OCI-LY1 (cell line): ENCODE results near the gene MBD5.

Experiments
- H2AFZ ChIP-seq: fragments of 200-600 bp; sonication (generic), shearing (Covaris generic); 2 replicates; pipeline ENCODE4 v1.6.0; 2014; ENCODE audit warnings: antibody characterized with exemption, mild to moderate bottlenecking, low read length
- H3F3A ChIP-seq: fragments of 200-600 bp; sonication (generic), shearing (Covaris generic); 2 replicates; pipeline ENCODE4 v1.6.0; 2014; ENCODE audit warnings: mild to moderate bottlenecking, antibody characterized with exemption, low read length, moderate library complexity; ENCODE audit not compliant: insufficient read depth
- H3K27ac ChIP-seq: fragments of 200-600 bp; sonication (generic); 2 replicates; pipeline ENCODE4 v1.5.1; 2014; ENCODE audit warnings: low read length, mixed run types, mild to moderate bottlenecking, low read depth; ENCODE audit not compliant: poor library complexity, severe bottlenecking
- H3K27me3 ChIP-seq: fragments of 200-600 bp; sonication (generic); 2 replicates; pipeline ENCODE4 v1.6.0; 2014; ENCODE audit warnings: antibody characterized with exemption, mild to moderate bottlenecking, low read length, moderate library complexity; ENCODE audit not compliant: insufficient read depth
- H3K36me3 ChIP-seq: fragments of 200-600 bp; sonication (generic); 2 replicates; pipeline ENCODE4 v1.6.1; 2014; ENCODE audit warnings: mild to moderate bottlenecking, antibody characterized with exemption, low read length, moderate library complexity, mixed read lengths; ENCODE audit not compliant: insufficient read depth
- H3K4me1 ChIP-seq: fragments of 200-600 bp; sonication (generic); 2 replicates; pipeline ENCODE4 v1.5.1; 2014; ENCODE audit warnings: mild to moderate bottlenecking, low read length, moderate library complexity; ENCODE audit not compliant: insufficient read depth, severe bottlenecking
- H3K4me2 ChIP-seq: fragments of 200-600 bp; sonication (generic), shearing (Covaris generic); 2 replicates; pipeline ENCODE4 v1.6.1; 2014; ENCODE audit warnings: low read length
- H3K4me3 ChIP-seq: fragments of 200-600 bp; sonication (generic); 2 replicates; pipeline ENCODE4 v1.5.1; 2014; ENCODE audit warnings: low read length, low read depth, mild to moderate bottlenecking, mixed read lengths; ENCODE audit not compliant: poor library complexity, severe bottlenecking
- H3K79me2 ChIP-seq: fragments of 200-600 bp; shearing (Covaris generic); 2 replicates; pipeline ENCODE4 v1.6.1; 2016; ENCODE audit warnings: mixed run types, low read length, mixed read lengths; ENCODE audit not compliant: insufficient read depth
- H3K9ac ChIP-seq: fragments of 200-600 bp; sonication (generic), shearing (Covaris generic); 2 replicates; pipeline ENCODE4 v1.6.1; 2014; ENCODE audit warnings: mild to moderate bottlenecking, low read length, mixed read lengths
- H3K9me2 ChIP-seq: fragments of 200-600 bp; sonication (generic), shearing (Covaris generic); 2 replicates; pipeline ENCODE4 v1.6.1; 2014; ENCODE audit warnings: low read depth, mild to moderate bottlenecking, low read length, mixed read lengths
- H3K9me3 ChIP-seq: fragments of 200-600 bp; shearing (Covaris generic); 2 replicates; pipeline ENCODE4 v1.6.1; 2014; ENCODE audit warnings: low read length, mixed read lengths
- H4K20me1 ChIP-seq: fragments of 200-600 bp; sonication (generic), shearing (Covaris generic); 2 replicates; pipeline ENCODE4 v1.6.0; 2016; ENCODE audit warnings: mild to moderate bottlenecking, low read length; ENCODE audit not compliant: insufficient read depth
- CTCF ChIP-seq: fragments of 200-600 bp; sonication (generic), shearing (Covaris generic); IDR thresholded peaks from 2 replicates; pipeline ENCODE4 v1.5.1; 2017; ENCODE audit warnings: mild to moderate bottlenecking, antibody characterized with exemption, low read length, moderate library complexity, mixed read lengths
- EZH2 ChIP-seq: fragments of 200-600 bp; sonication (generic), shearing (Covaris generic); IDR thresholded peaks from 2 replicates; pipeline ENCODE4 v1.8.0; 2017; ENCODE audit warnings: borderline replicate concordance, mixed run types, mild to moderate bottlenecking, antibody characterized with exemption, low read length, moderate library complexity, mixed read lengths

Gene MBD5

GRCh38 chr2:148416248-148416647 lies 395.4 kb downstream of the MBD5 start:
- Histone ChIP-seq H3K36me3 (no peaks in the 10 kb centered on the region), H3K4me1 (peaks cover 4% of the 10 kb centered on the region), H3K4me3 (no peak overlapping the region), H3K9me3 (0 out of 2 replicates have a peak, but pooled peaks cover 4% of the 10 kb centered on the region), H3K79me2 (no peaks in the 10 kb centered on the region), H3F3A (no peaks in the 10 kb centered on the region), H3K27ac (no peak overlapping the region), H3K9me2 (no peaks in the 10 kb centered on the region), H4K20me1 (no peaks in the 10 kb centered on the region), H3K9ac (no peak overlapping the region), H3K27me3 (no peaks in the 10 kb centered on the region), H3K4me2 (no peak overlapping the region), H2AFZ (no peak overlapping the region)
- no peak for TF ChIP-seq EZH2
- TF ChIP-seq CTCF: no peak

- Histone ChIP-seq H3K27me3 (no peaks in the 10 kb centered on the region), H2AFZ (no peak overlapping the region), H3K9me2 (no peaks in the 10 kb centered on the region), H3K4me2 (no peak overlapping the region), H3F3A (no peaks in the 10 kb centered on the region), H4K20me1 (no peaks in the 10 kb centered on the region), H3K4me3 (no peak overlapping the region), H3K9ac (no peak overlapping the region), H3K27ac (no peak overlapping the region), H3K79me2 (no peaks in the 10 kb centered on the region), H3K9me3 (no peaks in the 10 kb centered on the region), H3K36me3 (no peaks in the 10 kb centered on the region), H3K4me1 (no peaks in the 10 kb centered on the region)
- TF ChIP-seq CTCF: no peak
Measured at GRCh38 chr2:148430101-148430500, 409.2 kb downstream of the MBD5 start.

- TF ChIP-seq EZH2 (no peak), CTCF (no peak)
- Histone ChIP-seq H3K4me3 (no peak overlapping the region), H4K20me1 (no peaks in the 10 kb centered on the region), H3F3A (no peaks in the 10 kb centered on the region), H3K4me2 (no peak overlapping the region), H2AFZ (no peak overlapping the region), H3K9me3 (no peaks in the 10 kb centered on the region), H3K9me2 (no peaks in the 10 kb centered on the region), H3K27ac (no peak overlapping the region), H3K9ac (no peak overlapping the region), H3K4me1 (no peaks in the 10 kb centered on the region), H3K79me2 (no peaks in the 10 kb centered on the region), H3K36me3 (no peaks in the 10 kb centered on the region), H3K27me3 (no peaks in the 10 kb centered on the region)
Measured at GRCh38 chr2:148447877-148448276, 427.0 kb downstream of the MBD5 start.
